A673 (cell line): ENCODE data around the gene SRGAP1.

Experiments used
- CTCF ChIP-seq: fragments of 300-800, 200-600 bp; sonication (generic); conservative IDR thresholded peaks from 2 replicates; pipeline ENCODE4 v1.5.1; 2017; ENCODE audit warnings: low read depth, mild to moderate bottlenecking, antibody characterized with exemption, low read length, moderate library complexity, mixed read lengths
- EZH2 ChIP-seq: fragments of 200-600 bp; sonication (generic); IDR thresholded peaks from 2 replicates; pipeline ENCODE4 v1.6.1; 2017; ENCODE audit warnings: borderline replicate concordance, low read depth, mild to moderate bottlenecking, mixed read lengths, antibody characterized with exemption, low read length; ENCODE audit not compliant: poor library complexity, severe bottlenecking

GRCh38 chr12:63994704-63995103, 150.2 kb downstream of the SRGAP1 start:
- TF ChIP-seq EZH2: no peak
- no peak for TF ChIP-seq CTCF
